ENCODE data around the gene ID4. TPM values are rescaled to one million over a fixed set of nuclear protein-coding genes. Genes with fewer than 3 reads are reported as not detected.

The ID4 gene
- total and polyA plus RNA-seq, 2 experiments from 2014 or later = 54.6 to 89.2 TPM

DNA sequence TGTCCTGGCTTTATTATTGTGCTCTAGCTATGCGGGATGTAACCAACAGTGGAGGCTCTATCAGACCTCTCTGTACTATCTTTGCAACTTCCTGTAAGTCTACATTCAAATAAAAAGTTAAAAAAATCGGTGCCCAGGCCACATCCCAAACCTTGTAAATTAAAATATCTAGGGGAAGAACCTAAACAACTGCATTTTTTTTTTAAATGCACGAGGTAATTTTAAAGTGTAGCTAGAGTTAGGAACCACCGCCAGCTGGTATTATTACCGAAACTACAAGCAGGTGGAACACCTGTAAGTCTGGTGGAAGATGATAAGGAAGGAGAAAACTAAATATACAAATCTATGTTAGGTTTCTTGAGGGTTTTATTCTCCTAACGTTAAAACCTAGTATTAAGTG is 34.5 kb upstream of the ID4 start:
- no peak for DNase-seq (ENCODE audit: low spot score)
- no peaks in the 10 kb centered on the region for H3K36me3 ChIP-seq (replicated peaks; ENCODE audit: insufficient read depth, low read depth)
- TF ChIP-seq EZH2phosphoT487 (IDR thresholded peaks at IDR 0.05; ENCODE audit: low read depth, severe bottlenecking, unreplicated experiment) (no peak), EZH2 (IDR thresholded peaks at IDR 0.05; ENCODE audit: borderline replicate concordance) (no peak)
- TF ChIP-seq, protein P1, sequence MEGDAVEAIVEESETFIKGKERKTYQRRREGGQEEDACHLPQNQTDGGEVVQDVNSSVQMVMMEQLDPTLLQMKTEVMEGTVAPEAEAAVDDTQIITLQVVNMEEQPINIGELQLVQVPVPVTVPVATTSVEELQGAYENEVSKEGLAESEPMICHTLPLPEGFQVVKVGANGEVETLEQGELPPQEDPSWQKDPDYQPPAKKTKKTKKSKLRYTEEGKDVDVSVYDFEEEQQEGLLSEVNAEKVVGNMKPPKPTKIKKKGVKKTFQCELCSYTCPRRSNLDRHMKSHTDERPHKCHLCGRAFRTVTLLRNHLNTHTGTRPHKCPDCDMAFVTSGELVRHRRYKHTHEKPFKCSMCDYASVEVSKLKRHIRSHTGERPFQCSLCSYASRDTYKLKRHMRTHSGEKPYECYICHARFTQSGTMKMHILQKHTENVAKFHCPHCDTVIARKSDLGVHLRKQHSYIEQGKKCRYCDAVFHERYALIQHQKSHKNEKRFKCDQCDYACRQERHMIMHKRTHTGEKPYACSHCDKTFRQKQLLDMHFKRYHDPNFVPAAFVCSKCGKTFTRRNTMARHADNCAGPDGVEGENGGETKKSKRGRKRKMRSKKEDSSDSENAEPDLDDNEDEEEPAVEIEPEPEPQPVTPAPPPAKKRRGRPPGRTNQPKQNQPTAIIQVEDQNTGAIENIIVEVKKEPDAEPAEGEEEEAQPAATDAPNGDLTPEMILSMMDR (IDR thresholded peaks at IDR 0.05; ENCODE audit: poor library complexity) = no peak
- H3K9me3 ChIP-seq (ENCODE audit: low read depth) = no peaks in the 10 kb centered on the region
- H3K27me3 ChIP-seq = no peaks in the 10 kb centered on the region
- H3K79me2 ChIP-seq = no peaks in the 10 kb centered on the region
- H3K27ac ChIP-seq = peak overlapping the region; percentile 93
- no peaks in the 10 kb centered on the region for H3K9me2 ChIP-seq (replicated peaks; ENCODE audit: insufficient read depth)
- H2AFZ ChIP-seq = no peak overlapping the region
- H3K4me3 ChIP-seq = no peak overlapping the region
- H3K4me1 ChIP-seq (ENCODE audit: insufficient read depth) = peaks cover 21% of the 10 kb centered on the region
- H3K4me2 ChIP-seq = peak overlapping the region; percentile 4
- 58% methylated on average over 6 of the region's 6 CpGs for WGBS (ENCODE audit: low lambda C conversion rate, missing lambda C conversion rate)
- H4K20me1 ChIP-seq (ENCODE audit: insufficient read depth, poor library complexity, severe bottlenecking) = no peaks in the 10 kb centered on the region

GRCh38 chr6:19803331-19804204 is 33.6 kb upstream of the ID4 start:
- H3K79me2 ChIP-seq = no peaks in the 10 kb centered on the region
- TF ChIP-seq EZH2phosphoT487 (IDR thresholded peaks at IDR 0.05; ENCODE audit: low read depth, severe bottlenecking, unreplicated experiment) (no peak), EZH2 (IDR thresholded peaks at IDR 0.05; ENCODE audit: borderline replicate concordance) (no peak)
- TF ChIP-seq, protein P1 (IDR thresholded peaks at IDR 0.05; ENCODE audit: poor library complexity) = no peak
- H2AFZ ChIP-seq = peak overlapping the region; percentile 60
- peak overlapping the region; percentile 93 for H3K27ac ChIP-seq
- no peaks in the 10 kb centered on the region for H3K36me3 ChIP-seq (replicated peaks; ENCODE audit: insufficient read depth, low read depth)
- H3K9me2 ChIP-seq (replicated peaks; ENCODE audit: insufficient read depth) = no peaks in the 10 kb centered on the region
- H3K4me2 ChIP-seq = peak overlapping the region; percentile 80
- H3K9me3 ChIP-seq (ENCODE audit: low read depth) = no peaks in the 10 kb centered on the region
- H3K27me3 ChIP-seq = no peaks in the 10 kb centered on the region
- peak; percentile 18 for DNase-seq (ENCODE audit: low spot score)
- H3K4me1 ChIP-seq (ENCODE audit: insufficient read depth) = peaks cover 21% of the 10 kb centered on the region
- 18% methylated on average over 9 of the region's 9 CpGs for WGBS (ENCODE audit: low lambda C conversion rate, missing lambda C conversion rate)
- no peaks in the 10 kb centered on the region for H4K20me1 ChIP-seq (ENCODE audit: insufficient read depth, poor library complexity, severe bottlenecking)
- H3K4me3 ChIP-seq = peak overlapping the region; percentile 18

DNA sequence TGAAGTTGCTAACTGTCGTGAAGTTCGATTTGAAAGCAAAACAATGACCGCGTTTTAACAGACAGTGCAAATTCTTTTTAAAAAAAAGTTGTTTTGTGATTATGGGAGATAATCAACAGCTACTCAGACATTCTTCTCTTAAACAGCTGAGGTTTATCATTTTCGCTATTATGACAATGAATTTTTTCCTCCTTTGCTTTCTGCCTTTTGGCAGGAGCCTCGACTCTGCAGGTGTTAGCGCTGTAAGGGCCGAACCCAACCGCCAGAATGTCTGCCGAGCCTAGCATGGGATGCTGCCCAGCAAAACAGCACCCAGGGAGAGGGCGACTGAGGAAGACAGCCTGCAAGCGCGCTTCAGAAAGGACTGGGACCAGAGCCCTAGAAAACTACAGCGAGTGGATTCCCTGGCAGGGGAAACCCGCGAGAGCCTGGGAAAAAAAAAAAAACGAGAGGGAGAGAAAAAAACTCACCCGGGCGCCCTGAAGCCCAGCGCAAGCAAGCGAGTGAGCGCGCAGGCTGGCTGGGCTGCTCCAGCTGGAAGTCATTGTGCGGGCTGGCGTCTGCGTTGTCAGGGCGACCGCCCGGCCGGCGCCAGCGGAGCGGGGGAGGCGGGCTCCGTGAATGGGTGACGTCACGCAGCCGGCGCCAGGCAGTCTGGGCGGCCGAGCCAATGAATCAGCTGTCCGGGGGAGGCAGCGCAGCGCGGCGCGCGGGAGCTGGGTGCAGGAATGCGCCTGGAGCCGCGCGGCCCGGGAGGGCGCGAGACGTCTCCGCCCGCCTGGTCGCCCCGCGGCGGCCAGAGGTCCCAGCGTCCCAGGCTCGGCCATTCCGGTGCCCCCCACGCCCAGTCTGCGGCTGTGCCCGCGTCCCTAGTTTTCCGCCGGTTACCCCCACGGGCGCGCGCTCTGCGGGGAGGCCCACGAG is 32.7 kb upstream of the ID4 start:
- Histone ChIP-seq H3K27ac (peak overlapping the region; percentile 96), H3K36me3 (replicated peaks; ENCODE audit: insufficient read depth, low read depth) (no peaks in the 10 kb centered on the region), H3K4me3 (peak overlapping the region; percentile 22), H3K79me2 (no peaks in the 10 kb centered on the region), H2AFZ (peak overlapping the region; percentile 60), H3K9me2 (replicated peaks; ENCODE audit: insufficient read depth) (no peaks in the 10 kb centered on the region), H3K9me3 (ENCODE audit: low read depth) (no peaks in the 10 kb centered on the region), H3K4me2 (peak overlapping the region; percentile 80), H3K4me1 (ENCODE audit: insufficient read depth) (peaks cover 21% of the 10 kb centered on the region), H3K27me3 (no peaks in the 10 kb centered on the region), H4K20me1 (ENCODE audit: insufficient read depth, poor library complexity, severe bottlenecking) (no peaks in the 10 kb centered on the region)
- peak; percentile 99 for DNase-seq (ENCODE audit: low spot score)
- no peak for TF ChIP-seq EZH2phosphoT487 (IDR thresholded peaks at IDR 0.05; ENCODE audit: low read depth, severe bottlenecking, unreplicated experiment)
- TF ChIP-seq, protein P1 (IDR thresholded peaks at IDR 0.05; ENCODE audit: poor library complexity) = no peak
- no peak for TF ChIP-seq EZH2 (IDR thresholded peaks at IDR 0.05; ENCODE audit: borderline replicate concordance)
- WGBS (ENCODE audit: low lambda C conversion rate, missing lambda C conversion rate) = 2% methylated on average over 59 of the region's 77 CpGs
